GM10266 (cell line): ENCODE measurements around the gene DAGLA.

Experiments
- DNase-seq: peaks from one replicate; pipeline ENCODE4 v3.0.0; 2012; ENCODE audit errors: extremely low spot score
- TF ChIP-seq, protein P1 (sequence below): IDR thresholded peaks from 2 replicates; pipeline ENCODE4 v1.5.1; 2012; ENCODE audit warnings: mild to moderate bottlenecking, low read depth; ENCODE audit not compliant: control insufficient read depth, insufficient read depth; ENCODE audit errors: missing control alignments

The DAGLA gene

DNA sequence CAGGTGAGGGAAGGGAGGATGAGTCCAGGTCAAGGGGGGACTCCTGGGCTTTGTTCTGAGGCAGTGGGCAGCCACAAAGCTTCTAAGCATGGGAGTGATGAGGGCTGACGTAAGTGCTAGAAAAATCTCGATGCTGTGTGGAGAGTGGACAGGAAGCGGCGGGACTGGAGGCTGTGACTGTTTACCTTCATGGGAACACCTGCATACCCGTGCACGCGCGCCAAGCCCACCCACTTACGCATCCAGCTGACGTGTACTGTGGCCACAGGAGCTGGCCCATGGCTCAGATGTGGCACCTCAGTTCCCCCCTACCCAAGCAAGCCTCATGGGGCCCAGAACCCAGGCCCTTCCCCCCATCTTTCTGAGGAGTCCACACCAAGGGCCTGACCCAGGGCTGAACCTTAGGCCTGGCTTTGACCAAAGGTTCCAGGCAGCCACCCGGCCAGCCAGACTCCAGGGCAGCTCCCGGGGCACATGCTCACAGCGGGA, 86.2 kb downstream of the DAGLA start:
- TF ChIP-seq, protein P1, sequence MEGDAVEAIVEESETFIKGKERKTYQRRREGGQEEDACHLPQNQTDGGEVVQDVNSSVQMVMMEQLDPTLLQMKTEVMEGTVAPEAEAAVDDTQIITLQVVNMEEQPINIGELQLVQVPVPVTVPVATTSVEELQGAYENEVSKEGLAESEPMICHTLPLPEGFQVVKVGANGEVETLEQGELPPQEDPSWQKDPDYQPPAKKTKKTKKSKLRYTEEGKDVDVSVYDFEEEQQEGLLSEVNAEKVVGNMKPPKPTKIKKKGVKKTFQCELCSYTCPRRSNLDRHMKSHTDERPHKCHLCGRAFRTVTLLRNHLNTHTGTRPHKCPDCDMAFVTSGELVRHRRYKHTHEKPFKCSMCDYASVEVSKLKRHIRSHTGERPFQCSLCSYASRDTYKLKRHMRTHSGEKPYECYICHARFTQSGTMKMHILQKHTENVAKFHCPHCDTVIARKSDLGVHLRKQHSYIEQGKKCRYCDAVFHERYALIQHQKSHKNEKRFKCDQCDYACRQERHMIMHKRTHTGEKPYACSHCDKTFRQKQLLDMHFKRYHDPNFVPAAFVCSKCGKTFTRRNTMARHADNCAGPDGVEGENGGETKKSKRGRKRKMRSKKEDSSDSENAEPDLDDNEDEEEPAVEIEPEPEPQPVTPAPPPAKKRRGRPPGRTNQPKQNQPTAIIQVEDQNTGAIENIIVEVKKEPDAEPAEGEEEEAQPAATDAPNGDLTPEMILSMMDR, result no peak
- no peak for DNase-seq

DNA sequence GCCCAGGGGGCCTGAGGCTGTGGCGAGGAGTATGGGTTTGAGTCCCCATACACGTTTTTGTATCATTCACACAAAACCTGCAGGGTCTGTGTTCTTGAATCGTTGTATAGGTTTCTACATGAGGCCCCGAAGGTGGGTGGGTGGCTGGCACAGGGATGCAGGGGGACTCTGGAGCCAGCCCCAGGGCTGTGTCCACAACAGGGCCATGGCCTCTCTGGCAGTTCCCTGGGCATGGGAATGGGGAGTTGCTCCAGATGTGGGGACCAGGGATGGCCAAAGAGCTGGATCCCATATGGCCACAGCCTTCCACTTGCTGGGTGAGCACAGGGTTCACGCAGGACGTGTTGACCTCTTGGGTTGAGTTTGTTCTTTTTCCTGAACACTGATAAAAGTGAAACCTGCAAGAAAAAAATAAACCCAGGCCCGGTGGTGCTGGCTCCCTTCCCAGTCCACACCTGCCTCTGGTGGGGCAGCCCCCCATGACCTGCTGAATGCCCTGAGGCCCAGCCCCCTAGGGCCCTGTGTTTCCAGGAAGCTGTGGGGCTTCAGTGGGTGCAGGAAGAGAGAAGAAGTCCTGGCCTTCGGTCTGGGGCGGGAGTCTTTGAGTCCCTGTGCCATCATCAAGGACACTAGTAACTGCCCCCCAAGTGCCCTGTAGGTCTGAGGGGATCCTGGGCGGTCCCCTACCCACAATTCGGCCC, 88.3 kb downstream of the DAGLA start:
- DNase-seq, result no peak
- TF ChIP-seq, protein P1, result no peak

DNA sequence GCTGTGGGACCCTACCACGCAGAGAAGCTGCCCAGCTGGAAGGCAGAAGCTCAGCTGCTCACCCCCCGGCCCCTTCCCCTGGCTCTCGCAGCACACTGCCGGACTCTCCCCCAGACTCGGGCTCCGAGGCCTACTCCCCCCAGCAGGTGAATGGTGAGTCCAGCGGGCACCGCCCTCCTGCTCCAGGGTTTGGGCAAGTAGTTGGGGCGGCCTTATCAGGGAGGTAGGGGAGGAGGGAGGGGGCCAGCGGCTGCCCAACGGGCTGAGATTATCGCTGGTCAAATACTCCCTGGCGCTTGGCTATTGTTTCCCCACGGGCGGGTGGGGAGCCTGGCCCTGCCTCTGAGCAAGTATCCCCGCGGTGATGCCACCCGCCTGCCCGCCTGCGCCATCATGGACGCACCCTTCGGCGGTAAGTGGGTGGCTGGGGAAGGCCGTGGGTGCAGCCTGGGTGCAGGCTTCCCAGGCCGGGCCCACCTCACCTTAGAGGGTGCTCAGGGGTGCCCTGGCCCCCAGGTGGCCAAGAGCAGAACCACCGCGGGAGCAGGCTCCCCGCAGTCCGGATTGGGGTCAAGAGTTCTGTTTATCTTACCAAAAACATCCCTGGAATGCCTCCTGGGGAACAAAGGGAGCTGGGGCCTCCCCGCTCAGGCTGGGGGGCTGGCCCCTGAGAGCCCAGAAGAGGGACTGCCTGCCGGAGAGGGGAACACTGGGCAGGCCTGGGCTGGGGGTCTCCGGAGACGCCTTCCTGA, 89.2 kb downstream of the DAGLA start:
- DNase-seq, result no peak
- TF ChIP-seq, protein P1, result no peak

DNA sequence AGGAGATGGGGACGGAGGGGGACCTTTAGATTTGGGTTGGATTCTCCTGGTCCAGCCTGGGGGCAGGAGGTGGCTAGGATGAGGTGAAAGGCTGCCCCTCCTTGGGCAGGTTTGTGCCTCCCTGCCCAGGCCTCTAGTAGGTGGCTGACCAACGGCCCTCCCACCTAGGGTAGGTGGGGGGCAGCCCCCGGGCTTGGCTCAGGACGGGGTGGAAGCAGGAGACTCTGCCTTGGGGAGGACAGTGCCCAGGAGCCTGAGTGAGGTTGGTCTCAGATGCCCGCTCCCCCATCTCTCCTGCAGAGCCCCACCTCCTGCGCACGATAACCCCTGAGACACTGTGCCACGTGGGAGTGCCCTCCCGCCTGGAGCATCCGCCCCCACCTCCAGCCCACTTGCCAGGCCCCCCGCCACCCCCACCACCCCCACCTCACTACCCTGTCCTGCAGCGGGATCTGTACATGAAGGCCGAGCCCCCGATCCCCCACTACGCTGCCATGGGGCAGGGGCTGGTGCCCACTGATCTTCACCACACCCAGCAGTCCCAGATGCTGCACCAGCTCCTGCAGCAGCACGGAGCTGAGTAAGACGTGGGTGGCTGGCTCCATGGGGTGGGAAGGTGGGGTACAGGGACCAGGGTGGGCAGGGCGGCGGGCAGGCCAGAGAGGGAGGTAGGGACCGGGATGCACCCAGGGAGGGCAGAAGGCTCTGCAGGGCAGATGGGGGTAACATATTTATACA, 89.9 kb downstream of the DAGLA start:
- no peak for DNase-seq
- TF ChIP-seq, protein P1, result no peak

DNA sequence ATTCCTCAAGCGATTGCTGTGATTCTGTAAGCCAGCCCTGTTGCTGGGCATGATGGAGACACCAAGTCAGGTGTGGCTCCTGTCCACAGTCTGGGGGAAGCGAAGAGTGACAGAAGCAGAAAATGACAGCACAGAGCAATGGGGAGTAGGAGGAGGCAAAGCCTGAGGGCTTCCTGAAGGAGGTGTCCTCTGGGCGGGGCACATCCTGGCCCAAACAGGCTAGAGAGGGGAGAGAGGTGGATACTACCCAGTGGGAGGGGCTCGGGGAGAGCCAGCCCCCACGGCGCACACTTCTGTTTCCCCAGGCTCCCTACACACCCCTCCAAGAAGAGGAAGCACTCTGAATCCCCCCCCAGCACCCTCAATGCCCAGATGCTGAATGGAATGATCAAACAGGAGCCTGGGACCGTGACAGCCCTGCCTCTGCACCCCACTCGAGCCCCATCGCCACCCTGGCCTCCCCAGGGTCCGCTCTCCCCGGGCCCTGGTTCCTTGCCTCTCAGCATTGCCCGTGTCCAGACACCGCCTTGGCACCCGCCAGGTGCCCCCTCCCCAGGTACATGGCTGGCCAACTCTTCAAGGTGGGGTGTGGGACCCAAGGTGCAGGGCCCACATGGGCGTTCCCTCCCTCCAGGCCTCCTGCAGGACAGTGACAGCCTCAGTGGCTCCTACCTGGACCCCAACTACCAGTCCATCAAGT, 91.2 kb downstream of the DAGLA start:
- no peak for DNase-seq
- TF ChIP-seq, protein P1, result no peak

DNA sequence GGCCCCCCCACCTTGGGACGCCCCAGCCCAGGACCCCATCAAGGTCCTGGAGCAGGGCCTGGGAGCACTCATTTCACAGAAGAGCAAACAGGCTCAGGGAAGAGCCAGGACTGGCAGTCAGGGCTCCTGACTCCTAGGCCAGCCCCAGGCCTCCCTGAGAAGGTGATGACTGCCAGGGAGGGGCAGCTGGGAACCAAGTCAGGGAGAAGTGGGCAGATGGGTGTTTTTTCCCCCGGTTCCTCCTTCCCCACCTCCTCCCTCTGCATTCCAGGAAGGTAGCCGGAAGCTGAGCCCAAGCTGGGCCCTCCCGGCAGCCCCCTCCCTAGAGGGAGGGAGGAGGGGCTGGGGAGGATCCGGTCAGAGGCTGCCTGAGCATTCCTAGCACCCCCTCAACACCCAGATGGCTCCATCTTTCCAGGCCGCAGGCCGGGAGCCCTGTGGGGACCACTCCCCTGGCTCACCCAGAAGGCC, 91.8 kb downstream of the DAGLA start:
- DNase-seq, result no peak
- TF ChIP-seq, protein P1, result no peak
